ENCODE results near the gene MAX. TPM values are rescaled to one million over a fixed set of nuclear protein-coding genes. Genes with fewer than 3 reads are reported as not detected.

Gene MAX
- total and polyA plus RNA-seq, 2 of the 8 experiments (the other 6 are each of a cell fraction or from before 2014, with no cell fraction given), result 36.9 to 65.1 TPM

DNA sequence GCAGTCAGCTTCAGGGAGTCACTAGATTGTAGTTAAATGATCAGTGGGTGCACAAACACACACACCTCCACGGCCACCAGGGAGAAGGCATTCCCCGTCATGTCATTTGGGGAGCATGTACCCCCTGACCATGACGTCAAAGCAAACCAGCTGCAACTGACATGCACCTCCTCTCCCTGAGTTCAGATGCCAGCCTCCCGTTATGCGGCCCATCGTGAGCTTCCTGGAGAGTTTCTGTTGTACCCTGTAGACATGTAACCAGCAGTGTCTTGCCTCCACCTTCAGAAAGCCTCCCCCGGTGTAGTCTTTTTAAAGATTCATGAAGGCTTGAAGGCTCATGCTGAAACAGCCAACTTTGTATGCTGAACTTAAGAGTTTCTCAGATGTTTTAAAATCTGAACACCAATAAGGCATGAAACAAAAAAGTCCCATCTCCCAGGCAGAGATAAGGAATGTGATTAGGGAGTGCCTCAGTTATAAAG is 60.8 kb downstream of the MAX start:
- Histone ChIP-seq H3K79me1 (ENCODE audit: low read depth, low read length) (no peaks in the 10 kb centered on the region), H2AFZ (ENCODE audit: low read length) (no peak overlapping the region), H3K14ac (ENCODE audit: insufficient read length) (no peak overlapping the region), H2AK5ac (ENCODE audit: low read depth, low read length) (no peak overlapping the region), H2BK120ac (replicated peaks; ENCODE audit: low read depth, low read length) (no peak overlapping the region), H3K18ac (ENCODE audit: extremely low read depth, low read length) (no peak overlapping the region), H2BK12ac (ENCODE audit: low read depth, low read length) (no peak overlapping the region), H3K27ac (ENCODE audit: low read depth, low read length) (no peak overlapping the region), H3K4me2 (ENCODE audit: insufficient read depth in 1 of 2, low read depth in 2 of 2, low read length in 2 of 2) (no peak overlapping the region), H2BK20ac (ENCODE audit: low read length) (no peak overlapping the region), H4K20me1 (replicated peaks in 1 of 2; ENCODE audit: control insufficient read depth in 1 of 2, insufficient read depth in 2 of 2, low read length in 2 of 2) (no peaks in the 10 kb centered on the region), H4K5ac (ENCODE audit: insufficient read length, low read depth, low read length) (no peak overlapping the region), H3K9ac (replicated peaks in 1 of 4; ENCODE audit: extremely low read depth in 1 of 4, low read depth in 3 of 4, low read length in 3 of 4) (no peak overlapping the region), H2BK15ac (ENCODE audit: low read length) (no peak overlapping the region), H3K27me3 (replicated peaks in 1 of 4; ENCODE audit: control insufficient read depth in 3 of 4, extremely low read depth in 1 of 4, insufficient read depth in 3 of 4, low read length in 3 of 4) (no peaks in the 10 kb centered on the region), H3K9me3 (ENCODE audit: insufficient read depth in 2 of 2, low read depth in 1 of 2, low read length in 1 of 2) (no peaks in the 10 kb centered on the region), H3K4me3 (ENCODE audit: extremely low read depth in 1 of 4, insufficient read depth in 2 of 4, low read depth in 3 of 4, low read length in 4 of 4) (no peak overlapping the region), H4K91ac (replicated peaks; ENCODE audit: insufficient read length, low read length) (no peak overlapping the region), H4K8ac (ENCODE audit: extremely low read depth, insufficient read depth, low read length) (no peak overlapping the region), H2BK5ac (ENCODE audit: low read depth, low read length) (no peak overlapping the region), H3K56ac (replicated peaks; ENCODE audit: insufficient read length, low read depth, low read length) (no peak overlapping the region), H3K4me1 (replicated peaks in 1 of 4; ENCODE audit: control insufficient read depth in 3 of 4, insufficient read depth in 4 of 4, low read length in 3 of 4) (no peaks in the 10 kb centered on the region), H3K79me2 (ENCODE audit: control insufficient read depth in 1 of 2, insufficient read depth in 2 of 2, low read length in 2 of 2) (no peaks in the 10 kb centered on the region), H3K36me3 (ENCODE audit: control insufficient read depth in 2 of 4, insufficient read depth in 4 of 4, low read length in 3 of 4) (peaks cover 0 to 10% (median 4%) of the 10 kb centered on the region in 4 experiments; a peak in 5 of 8 replicates), H3K23me2 (ENCODE audit: low read depth, low read length) (no peaks in the 10 kb centered on the region), H3K4ac (replicated peaks; ENCODE audit: insufficient read length, low read depth, low read length) (no peak overlapping the region), H3K23ac (ENCODE audit: insufficient read length) (no peak overlapping the region)
- POLR2A ChIA-PET (ENCODE audit: partially characterized antibody), result no interaction called here
- FAIRE-seq (no peak), DNase-seq (ENCODE audit: low read depth in 1 of 2, low spot score in 2 of 2) (no peak)
- TF ChIP-seq HDAC6 (IDR thresholded peaks at IDR 0.05; ENCODE audit: low read depth, low read length), result no peak
- TF ChIP-seq POLR2A (IDR thresholded peaks at IDR 0.05; ENCODE audit: control extremely low read depth in 1 of 2, low read depth in 2 of 2, low read length in 2 of 2), result no peak
- no peak for TF ChIP-seq RAD21 (IDR thresholded peaks at IDR 0.05 in 1 of 2, conservative IDR thresholded peaks at IDR 0.05 in 1 of 2; ENCODE audit: low read depth in 2 of 2, low read length in 2 of 2)
- no peak for TF ChIP-seq SRF (IDR thresholded peaks at IDR 0.05; ENCODE audit: low read depth, low read length)
- TF ChIP-seq, protein P1, sequence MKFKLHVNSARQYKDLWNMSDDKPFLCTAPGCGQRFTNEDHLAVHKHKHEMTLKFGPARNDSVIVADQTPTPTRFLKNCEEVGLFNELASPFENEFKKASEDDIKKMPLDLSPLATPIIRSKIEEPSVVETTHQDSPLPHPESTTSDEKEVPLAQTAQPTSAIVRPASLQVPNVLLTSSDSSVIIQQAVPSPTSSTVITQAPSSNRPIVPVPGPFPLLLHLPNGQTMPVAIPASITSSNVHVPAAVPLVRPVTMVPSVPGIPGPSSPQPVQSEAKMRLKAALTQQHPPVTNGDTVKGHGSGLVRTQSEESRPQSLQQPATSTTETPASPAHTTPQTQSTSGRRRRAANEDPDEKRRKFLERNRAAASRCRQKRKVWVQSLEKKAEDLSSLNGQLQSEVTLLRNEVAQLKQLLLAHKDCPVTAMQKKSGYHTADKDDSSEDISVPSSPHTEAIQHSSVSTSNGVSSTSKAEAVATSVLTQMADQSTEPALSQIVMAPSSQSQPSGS (IDR thresholded peaks at IDR 0.05; ENCODE audit: low read length), result no peak
- no peak for TF ChIP-seq SP1 (IDR thresholded peaks at IDR 0.05; ENCODE audit: low read depth, low read length)
- TF ChIP-seq KDM4A (IDR thresholded peaks at IDR 0.05; ENCODE audit: low read depth, low read length, severe bottlenecking), result no peak
- TF ChIP-seq ASH2L (IDR thresholded peaks at IDR 0.05; ENCODE audit: low read length), result no peak
- CTCF ChIA-PET (ENCODE audit: partially characterized antibody), result interaction anchor here (1.0 to 1.6 kb wide), 4 partner anchors 13 to 57 kb away, joined by 3 to 9 read pairs (median 3); no protein-coding TSS in a partner anchor
- 91% methylated on average over 7 of the region's 7 CpGs; no CpG with 5 or more reads in 1 of the 2 experiments for WGBS, 2 experiments (ENCODE audit: extremely low coverage in 1 of 2, insufficient coverage in 1 of 2, insufficient read length in 1 of 2, insufficient replicate concordance in 2 of 2, low coverage in 1 of 2, low lambda C conversion rate in 2 of 2, missing lambda C conversion rate in 1 of 2)
